KMS-11 (cell line): ENCODE measurements around the gene NCK2.

Experiments
- H2AFZ ChIP-seq: fragments of 200-600 bp; sonication (generic); 2 replicates; pipeline ENCODE4 v1.6.1; 2016; ENCODE audit warnings: antibody characterized with exemption, mixed run types, low read depth
- H3K27ac ChIP-seq: fragments of 200-600 bp; sonication (generic); 2 replicates; pipeline ENCODE4 v1.6.1; 2016; ENCODE audit warnings: mild to moderate bottlenecking, mixed run types
- H3K27me3 ChIP-seq: fragments of 200-600 bp; sonication (generic); 2 replicates; pipeline ENCODE4 v1.6.1; 2017; ENCODE audit warnings: mild to moderate bottlenecking, low read depth, mixed run types, moderate library complexity; ENCODE audit not compliant: insufficient read depth
- H3K36me3 ChIP-seq: fragments of 200-600 bp; sonication (generic); 2 replicates; pipeline ENCODE4 v1.6.1; 2017; ENCODE audit warnings: mild to moderate bottlenecking, mixed run types; ENCODE audit not compliant: insufficient read depth
- H3K4me1 ChIP-seq: fragments of 200-600 bp; sonication (generic); 2 replicates; pipeline ENCODE4 v1.6.1; 2016; ENCODE audit warnings: mild to moderate bottlenecking, low read depth, mixed run types; ENCODE audit not compliant: poor library complexity, severe bottlenecking
- H3K4me2 ChIP-seq: fragments of 200-600 bp; sonication (generic); 2 replicates; pipeline ENCODE4 v1.7.0; 2016; ENCODE audit warnings: mild to moderate bottlenecking, mixed run types
- H3K4me3 ChIP-seq: fragments of 200-600 bp; sonication (generic); IDR thresholded peaks from 2 replicates; pipeline ENCODE4 v1.6.1; 2017; ENCODE audit warnings: low read depth, low read length, mixed read lengths; ENCODE audit not compliant: insufficient read depth
- H3K79me2 ChIP-seq: fragments of 200-600 bp; sonication (generic); 2 replicates; pipeline ENCODE4 v1.6.1; 2016; ENCODE audit warnings: low read depth, mixed run types; ENCODE audit not compliant: insufficient read depth
- H3K9ac ChIP-seq: fragments of 200-600 bp; sonication (generic); 2 replicates; pipeline ENCODE4 v1.6.1; 2016; ENCODE audit warnings: mild to moderate bottlenecking, mixed run types
- H4K20me1 ChIP-seq: fragments of 200-600 bp; sonication (generic); 2 replicates; pipeline ENCODE4 v1.6.1; 2016; ENCODE audit warnings: mild to moderate bottlenecking, mixed run types; ENCODE audit not compliant: insufficient read depth
- CTCF ChIP-seq: fragments of 200-600 bp; sonication (generic); conservative IDR thresholded peaks from 2 replicates; pipeline ENCODE4 v1.6.1; 2017; ENCODE audit warnings: low read depth, mild to moderate bottlenecking, antibody characterized with exemption, low read length, moderate library complexity, mixed read lengths

Gene NCK2

GRCh38 chr2:105736145-105736544, 8.6 kb upstream of the NCK2 start:
- Histone ChIP-seq H3K4me2 (no peak overlapping the region), H3K27me3 (no peaks in the 10 kb centered on the region), H3K27ac (no peak overlapping the region), H3K9ac (no peak overlapping the region), H3K4me1 (peaks cover 30% of the 10 kb centered on the region), H3K79me2 (no peaks in the 10 kb centered on the region), H3K36me3 (no peaks in the 10 kb centered on the region), H2AFZ (no peak overlapping the region), H4K20me1 (no peaks in the 10 kb centered on the region), H3K4me3 (no peak overlapping the region)
- no peak for TF ChIP-seq CTCF

- Histone ChIP-seq H3K36me3 (no peaks in the 10 kb centered on the region), H2AFZ (no peak overlapping the region), H4K20me1 (no peaks in the 10 kb centered on the region), H3K4me1 (peaks cover 26% of the 10 kb centered on the region), H3K79me2 (no peaks in the 10 kb centered on the region), H3K9ac (no peak overlapping the region), H3K4me2 (no peak overlapping the region), H3K27ac (no peak overlapping the region), H3K27me3 (no peaks in the 10 kb centered on the region), H3K4me3 (no peak overlapping the region)
- TF ChIP-seq CTCF, result no peak
These were observed 6.6 kb upstream of the NCK2 start for GRCh38 chr2:105737980-105738657.

GRCh38 chr2:105738658-105739241, 6.0 kb upstream of the NCK2 start:
- no peaks in the 10 kb centered on the region for H4K20me1 ChIP-seq
- peaks cover 20% of the 10 kb centered on the region for H3K4me1 ChIP-seq
- H3K4me2 ChIP-seq, result no peak overlapping the region
- no peaks in the 10 kb centered on the region for H3K36me3 ChIP-seq
- H3K4me3 ChIP-seq, result no peak overlapping the region
- H3K9ac ChIP-seq, result no peak overlapping the region
- no peak for TF ChIP-seq CTCF
- no peak overlapping the region for H2AFZ ChIP-seq
- no peaks in the 10 kb centered on the region for H3K27me3 ChIP-seq
- H3K27ac ChIP-seq, result no peak overlapping the region
- no peaks in the 10 kb centered on the region for H3K79me2 ChIP-seq

- H3K36me3 ChIP-seq, result no peaks in the 10 kb centered on the region
These were observed 5.3 kb upstream of the NCK2 start for GRCh38 chr2:105739426-105739825.

More at GRCh38 chr2:105739426-105739825, 5.3 kb upstream of the NCK2 start:
- Histone ChIP-seq H3K4me3 (no peak overlapping the region), H3K79me2 (no peaks in the 10 kb centered on the region), H2AFZ (no peak overlapping the region), H3K27me3 (no peaks in the 10 kb centered on the region), H3K4me2 (no peak overlapping the region), H3K9ac (no peak overlapping the region), H4K20me1 (no peaks in the 10 kb centered on the region), H3K4me1 (peaks cover 18% of the 10 kb centered on the region), H3K27ac (no peak overlapping the region)
- no peak for TF ChIP-seq CTCF
